ENCODE measurements around the gene RHD.
"Not testable (repeated sequence)": the region's sequence is repeated elsewhere in the genome, so short reads cannot be mapped to it uniquely, and the experiment has no call there.

The RHD gene

GRCh38 chr1:25257196-25257595 lies 15.1 kb upstream of the RHD start:
- peak; percentile 47 for DNase-seq (ENCODE audit: low spot score)

DNA sequence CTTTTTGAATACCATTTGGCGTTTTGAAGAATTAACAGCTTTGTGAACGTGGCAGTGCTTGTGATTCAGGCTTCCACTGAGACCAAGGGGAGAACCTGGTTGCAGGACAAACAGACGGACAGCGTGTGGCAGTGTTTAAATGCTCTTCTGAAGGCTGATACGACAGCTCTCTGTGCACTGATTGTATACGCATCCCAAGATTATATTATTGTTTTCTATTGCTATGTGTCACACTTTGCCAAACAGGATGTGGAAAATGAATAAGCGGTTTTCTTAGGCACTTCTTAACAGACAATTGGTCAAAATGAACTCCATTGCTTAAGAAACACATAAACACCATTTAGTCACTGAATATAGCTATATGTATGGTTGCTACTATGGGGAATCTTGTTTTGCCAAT lies 12.5 kb upstream of the RHD start:
- DNase-seq (ENCODE audit: low spot score), result not testable (repeated sequence)

DNA sequence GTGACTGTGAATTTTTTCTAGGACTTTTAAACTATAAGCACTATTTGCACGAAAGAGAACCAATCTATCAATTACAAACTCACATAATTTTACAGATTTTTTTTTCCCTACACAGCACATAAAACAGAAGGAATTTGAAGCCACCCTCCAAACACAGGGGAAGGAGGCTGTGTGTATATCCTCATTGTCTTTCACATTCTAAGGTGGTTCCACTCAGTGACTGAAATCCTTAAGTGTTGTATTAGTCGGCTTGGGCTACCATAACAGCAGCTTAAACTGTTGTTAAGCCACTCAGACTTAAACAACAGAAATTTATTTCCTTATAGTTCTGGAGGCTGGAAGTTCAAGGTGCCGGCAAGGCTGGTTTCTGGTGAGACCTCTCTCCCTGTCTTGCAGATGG lies 12.0 kb upstream of the RHD start:
- not testable (repeated sequence) for DNase-seq (ENCODE audit: low spot score)

DNA sequence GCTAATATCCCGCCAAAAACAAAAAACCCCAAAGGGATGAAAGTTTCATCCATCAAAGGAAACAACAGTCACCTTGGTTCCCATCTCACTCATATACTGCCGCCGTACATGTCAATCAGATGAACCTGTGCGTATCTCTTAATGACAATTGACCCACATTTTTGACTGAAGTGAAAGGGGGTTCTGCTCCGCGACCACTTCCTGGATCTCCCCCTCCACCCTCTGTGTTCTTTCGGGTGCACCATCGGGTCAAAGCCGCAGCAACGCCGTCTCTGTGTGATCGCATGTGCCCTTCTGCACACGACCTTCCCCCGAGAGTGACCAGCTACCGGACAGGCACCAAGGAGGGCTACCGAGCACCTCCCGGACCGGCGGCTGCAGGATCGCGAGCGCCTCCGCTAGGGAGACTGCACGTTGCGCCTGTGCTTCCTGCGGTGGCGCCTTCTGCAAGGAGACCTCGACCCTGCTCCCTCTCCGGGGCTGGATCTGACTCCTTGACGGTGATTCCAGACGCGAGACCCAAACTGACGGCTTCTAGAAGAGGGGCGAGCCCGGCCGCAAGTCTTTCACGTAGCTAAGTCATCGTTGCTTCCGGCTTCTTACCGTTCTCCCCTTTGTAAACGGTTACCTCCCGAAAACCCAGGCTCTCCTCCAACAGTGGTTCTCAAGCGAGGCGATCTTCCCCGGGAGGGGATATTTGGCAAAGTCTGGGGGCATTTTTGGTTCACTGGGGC lies 5.6 kb upstream of the RHD start:
- DNase-seq (ENCODE audit: low spot score), result not testable (repeated sequence)

GRCh38 chr1:25267288-25268142 lies 4.8 kb upstream of the RHD start:
- DNase-seq (ENCODE audit: low spot score), result not testable (repeated sequence)

GRCh38 chr1:25268143-25268760 lies 4.1 kb upstream of the RHD start:
- not testable (repeated sequence) for DNase-seq (ENCODE audit: low spot score)

DNA sequence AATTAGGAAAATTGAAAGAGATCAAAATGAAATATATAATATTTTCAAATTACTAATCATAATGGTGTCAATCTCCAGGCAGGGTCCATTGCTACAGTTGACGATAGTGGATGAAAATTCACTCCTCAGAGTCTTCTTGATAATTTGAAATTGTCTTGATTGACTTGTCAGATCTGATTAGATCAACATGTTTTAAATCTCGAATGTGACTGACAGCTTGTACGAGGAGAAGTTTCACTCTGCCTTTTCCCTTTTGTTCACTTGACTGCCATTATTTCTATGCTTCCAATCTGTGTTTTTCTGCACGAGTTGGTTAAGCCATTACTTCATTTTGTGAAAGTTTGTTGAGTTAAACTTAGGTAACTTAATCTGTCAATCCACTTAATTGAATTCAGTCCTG lies 3.3 kb downstream of the RHD start:
- DNase-seq (ENCODE audit: low spot score), result not testable (repeated sequence)

GRCh38 chr1:25277295-25277694 lies 5.0 kb downstream of the RHD start:
- DNase-seq (ENCODE audit: low spot score), result not testable (repeated sequence)

DNA sequence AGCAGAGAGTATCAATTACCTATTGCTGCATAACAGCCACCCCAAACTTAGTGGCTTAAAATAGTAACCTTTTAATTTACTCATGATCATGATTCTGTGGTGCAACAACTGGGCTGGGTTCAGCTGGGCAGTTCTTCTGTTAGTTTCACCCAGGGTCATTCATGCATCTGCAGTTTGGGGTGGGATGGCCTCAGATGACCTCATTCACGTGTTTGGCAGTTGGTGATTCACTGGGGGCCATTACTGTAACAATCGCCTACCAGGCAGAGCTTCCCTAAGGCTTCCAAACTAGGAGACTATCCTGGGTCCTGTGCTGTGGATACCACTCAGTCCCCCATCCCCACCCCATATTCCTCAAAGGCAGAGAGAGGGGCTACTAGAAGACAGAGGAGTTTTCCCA lies 6.0 kb downstream of the RHD start:
- DNase-seq (ENCODE audit: low spot score), result not testable (repeated sequence)

DNA sequence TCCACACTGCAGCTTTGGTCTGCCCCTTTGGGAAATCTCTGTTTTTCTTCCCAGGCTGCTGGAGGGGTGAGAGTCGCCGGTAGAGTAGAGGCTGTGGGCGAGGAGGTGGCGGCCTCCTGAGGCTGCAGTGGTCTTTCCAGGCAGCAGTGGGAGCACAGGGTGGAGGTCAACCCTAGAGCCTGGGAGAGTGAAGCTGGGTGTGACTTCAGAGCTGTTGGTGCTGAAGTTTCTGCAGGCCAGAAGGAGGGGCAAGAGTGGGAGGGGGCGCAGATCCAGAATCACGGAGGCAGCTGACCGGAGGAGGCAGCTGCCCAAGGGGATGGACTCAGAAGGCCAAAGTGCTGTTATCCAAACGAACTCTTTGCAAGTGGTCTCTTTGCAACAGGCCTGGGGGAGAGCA lies 6.5 kb downstream of the RHD start:
- DNase-seq (ENCODE audit: low spot score), result not testable (repeated sequence)

GRCh38 chr1:25279693-25280111 lies 7.4 kb downstream of the RHD start:
- not testable (repeated sequence) for DNase-seq (ENCODE audit: low spot score)

- not testable (repeated sequence) for DNase-seq (ENCODE audit: low spot score)
Measured at GRCh38 chr1:25285862-25286261, 13.6 kb downstream of the RHD start.

- not testable (repeated sequence) for DNase-seq (ENCODE audit: low spot score)
Measured at GRCh38 chr1:25287164-25287563, 14.9 kb downstream of the RHD start.

DNA sequence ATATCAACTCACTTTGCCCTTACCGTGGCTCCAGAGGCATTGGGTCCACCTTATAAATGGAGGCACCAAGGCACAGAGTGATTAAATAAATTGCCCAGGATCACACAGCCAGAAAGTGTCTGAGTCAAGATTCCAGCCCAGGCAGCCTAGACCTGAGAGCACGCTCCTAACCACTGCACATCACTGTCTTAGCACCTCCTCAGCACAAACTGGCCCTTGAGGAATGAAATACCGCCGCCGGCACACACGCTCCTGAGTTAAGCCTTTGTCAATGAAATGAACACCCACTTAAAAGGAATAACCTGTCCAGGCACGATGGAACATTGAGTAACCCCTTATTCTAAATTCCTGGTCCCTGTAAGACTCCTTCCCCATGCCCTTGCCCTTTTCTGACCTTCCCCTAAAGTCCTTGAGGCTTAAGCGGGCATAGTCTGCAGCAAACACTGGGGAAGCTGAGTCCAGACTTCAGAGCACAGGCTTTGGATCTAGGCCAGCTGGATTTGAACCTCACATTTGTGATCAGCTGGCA lies 16.3 kb downstream of the RHD start:
- not testable (repeated sequence) for DNase-seq (ENCODE audit: low spot score)

DNA sequence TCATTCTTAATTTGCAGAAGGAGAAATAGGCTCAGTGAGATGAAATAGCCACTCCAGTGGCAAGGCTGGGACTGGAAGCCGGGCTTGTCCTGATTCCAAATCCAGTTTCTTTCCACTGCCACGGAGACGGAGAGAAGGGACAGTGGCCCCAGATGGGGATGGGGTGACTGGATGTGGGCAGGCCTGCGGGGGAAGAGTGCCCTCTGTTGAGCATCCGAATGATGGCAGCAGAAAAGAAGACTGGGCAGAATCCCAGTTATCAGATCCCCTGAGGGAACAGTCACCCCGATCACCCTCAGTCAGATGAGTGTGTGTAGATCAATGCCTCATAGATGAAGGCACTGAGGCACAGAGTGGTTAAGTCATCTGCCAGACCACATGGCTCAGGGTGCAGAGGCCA lies 17.7 kb downstream of the RHD start:
- DNase-seq (ENCODE audit: low spot score), result not testable (repeated sequence)

GRCh38 chr1:25293426-25293825 lies 21.1 kb downstream of the RHD start:
- DNase-seq (ENCODE audit: low spot score), result not testable (repeated sequence)

- not testable (repeated sequence) for DNase-seq (ENCODE audit: low spot score)
Measured at GRCh38 chr1:25294889-25295826, 22.8 kb downstream of the RHD start.

GRCh38 chr1:25296501-25296900 lies 24.2 kb downstream of the RHD start:
- DNase-seq (ENCODE audit: low spot score), result not testable (repeated sequence)

GRCh38 chr1:25300729-25301128 lies 28.4 kb downstream of the RHD start:
- not testable (repeated sequence) for DNase-seq (ENCODE audit: low spot score)

GRCh38 chr1:25302330-25302729 lies 30.0 kb downstream of the RHD start:
- DNase-seq (ENCODE audit: low spot score), result not testable (repeated sequence)

GRCh38 chr1:25304936-25305335 lies 32.6 kb downstream of the RHD start:
- DNase-seq (ENCODE audit: low spot score), result not testable (repeated sequence)

Measured in AG20443 (cell line).